Measurements from ENCODE around the gene DSP.

The DSP gene

DNA sequence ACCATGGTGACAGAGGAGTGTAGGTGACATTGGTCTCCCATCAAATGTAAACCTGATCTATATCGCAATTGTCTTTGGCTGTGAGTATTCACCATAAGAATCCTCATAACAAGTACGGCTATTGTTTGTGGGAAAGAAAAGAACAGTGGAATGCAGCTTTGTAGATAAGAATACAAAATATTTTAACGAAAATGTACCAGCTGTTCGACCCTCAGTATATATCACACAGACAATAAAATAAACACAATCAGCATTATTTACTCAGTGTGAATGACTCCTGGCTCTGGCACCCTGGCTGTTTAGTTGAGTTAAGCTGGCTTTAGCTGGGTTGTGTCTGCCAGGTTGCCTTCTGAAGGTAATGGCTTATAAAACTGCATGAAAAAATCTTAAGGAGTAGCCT lies 91.9 kb downstream of the DSP start:
- H3K4me3 ChIP-seq (ENCODE audit: low read length) = no peak overlapping the region
- H3K9ac ChIP-seq (ENCODE audit: low read length) = no peak overlapping the region
- no peaks in the 10 kb centered on the region for H3K36me3 ChIP-seq (ENCODE audit: control insufficient read depth, low read depth, low read length)
- H3K9me3 ChIP-seq (ENCODE audit: control insufficient read depth, low read depth, low read length) = no peaks in the 10 kb centered on the region
- H3K27ac ChIP-seq (ENCODE audit: low read length) = no peak overlapping the region
- no peaks in the 10 kb centered on the region for H3K4me1 ChIP-seq (ENCODE audit: control insufficient read depth, low read depth, low read length)
- H3K27me3 ChIP-seq (ENCODE audit: control insufficient read depth, insufficient read depth, low read length) = no peaks in the 10 kb centered on the region

GRCh38 chr6:7636151-7636550 lies 94.7 kb downstream of the DSP start:
- Histone ChIP-seq H3K9me3 (ENCODE audit: control insufficient read depth, low read depth, low read length) (no peaks in the 10 kb centered on the region), H3K4me3 (ENCODE audit: low read length) (no peak overlapping the region), H3K9ac (ENCODE audit: low read length) (no peak overlapping the region), H3K27ac (ENCODE audit: low read length) (no peak overlapping the region), H3K4me1 (ENCODE audit: control insufficient read depth, low read depth, low read length) (no peaks in the 10 kb centered on the region), H3K27me3 (ENCODE audit: control insufficient read depth, insufficient read depth, low read length) (no peaks in the 10 kb centered on the region), H3K36me3 (ENCODE audit: control insufficient read depth, low read depth, low read length) (no peaks in the 10 kb centered on the region)
